Measurements from ENCODE around the gene ELF2. TPM values are rescaled to one million over a fixed set of nuclear protein-coding genes. Genes with fewer than 3 reads are reported as not detected.

ELF2 gene
- total RNA-seq, 1 experiment from 2014 or later = 42.4 TPM

DNA sequence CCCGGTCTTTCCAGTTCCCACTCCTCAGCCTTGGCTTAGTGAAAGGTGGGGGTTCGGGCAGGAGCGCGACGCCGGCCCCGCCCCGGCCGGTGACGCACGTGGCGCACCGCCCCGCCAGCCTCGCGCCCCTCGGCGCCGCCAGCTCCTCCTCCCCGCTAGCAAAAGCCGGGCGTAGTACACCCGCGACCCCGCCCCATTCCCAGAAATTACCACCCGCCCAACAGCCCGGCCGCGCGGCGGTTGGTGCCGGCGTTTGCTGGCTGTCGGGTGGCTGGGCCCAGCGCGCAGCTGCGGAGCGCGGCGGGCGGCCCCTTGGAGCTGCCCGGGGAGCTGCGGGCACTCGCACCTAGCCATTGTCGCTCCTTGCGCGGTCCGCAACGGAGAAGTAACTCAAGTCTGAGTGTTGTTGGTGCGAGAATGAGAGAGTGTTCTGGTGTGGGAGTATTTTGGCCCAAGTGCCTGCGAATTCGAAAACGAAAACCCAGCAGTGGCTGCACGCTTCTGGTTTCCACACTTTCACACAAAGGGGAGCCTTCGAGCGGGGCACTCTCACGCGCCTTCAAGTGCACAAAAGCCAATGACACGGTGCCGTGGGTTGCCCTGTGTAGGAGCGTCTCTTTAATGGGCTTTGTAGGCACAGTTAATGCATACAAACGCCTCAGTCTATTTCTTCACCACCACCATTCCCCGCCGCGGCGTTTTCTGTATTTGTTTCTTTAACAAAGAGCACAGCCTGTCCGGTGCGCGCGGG is 1.0 kb upstream of the ELF2 start:
- H3K9me3 ChIP-seq (ENCODE audit: low read depth, low read length, poor library complexity, severe bottlenecking) = no peaks in the 10 kb centered on the region
- CTCF ChIA-PET = interaction anchor here (1.3 to 1.6 kb wide), 2 partner anchors 118 to 147 kb away, joined by 4 read pairs; no protein-coding TSS in a partner anchor
- H3K36me3 ChIP-seq (ENCODE audit: insufficient read depth, low read length, poor library complexity, severe bottlenecking) = no peaks in the 10 kb centered on the region
- TF ChIP-seq EZH2 (IDR thresholded peaks at IDR 0.05; ENCODE audit: borderline replicate concordance, low read depth, low read length, poor library complexity, severe bottlenecking) (no peak), CTCF (conservative IDR thresholded peaks at IDR 0.05; ENCODE audit: low read depth, low read length) (no peak)
- peak; percentile 98 for DNase-seq (ENCODE audit: low spot score)
- H3K27ac ChIP-seq (ENCODE audit: low read depth, low read length, poor library complexity, severe bottlenecking) = peak overlapping the region; percentile 92
- intact Hi-C loops (cut with micrococcal nuclease; ENCODE audit: unreplicated experiment) = loop anchor here (2.0 to 5.0 kb wide), 3 partner anchors 81 to 146 kb away; partner anchors contain the start of gene NAA15
- peaks cover 21% of the 10 kb centered on the region for H3K4me1 ChIP-seq (ENCODE audit: insufficient read depth, low read length, poor library complexity, severe bottlenecking)
- BruUV-seq (replicated peaks) = TSS peak; percentile 90
- peak overlapping the region; percentile 98 for H3K4me3 ChIP-seq (ENCODE audit: low read depth, low read length, poor library complexity, severe bottlenecking)
- H3K27me3 ChIP-seq (replicated peaks; ENCODE audit: insufficient read depth, low read depth, low read length, poor library complexity) = no peaks in the 10 kb centered on the region
- POLR2A ChIA-PET (ENCODE audit: low non-redundant PET) = interaction anchor here (0.6 kb wide), 1 partner anchor 1149 kb away, joined by 4 read pairs; no protein-coding TSS in a partner anchor

- ChIA-PET POLR2A (ENCODE audit: low non-redundant PET) (interaction anchor here (0.6 to 0.9 kb wide), 3 partner anchors 37 to 119 kb away, joined by 4 to 7 read pairs (median 4); no protein-coding TSS in a partner anchor), CTCF (interaction anchor here (0.7 to 1.3 kb wide), 2 partner anchors 119 to 146 kb away, joined by 3 to 4 read pairs; no protein-coding TSS in a partner anchor)
- Histone ChIP-seq H3K9me3 (ENCODE audit: low read depth, low read length, poor library complexity, severe bottlenecking) (no peaks in the 10 kb centered on the region), H3K27me3 (replicated peaks; ENCODE audit: insufficient read depth, low read depth, low read length, poor library complexity) (no peaks in the 10 kb centered on the region), H3K4me1 (ENCODE audit: insufficient read depth, low read length, poor library complexity, severe bottlenecking) (peaks cover 32% of the 10 kb centered on the region), H3K4me3 (ENCODE audit: low read depth, low read length, poor library complexity, severe bottlenecking) (peak overlapping the region; percentile 98), H3K36me3 (ENCODE audit: insufficient read depth, low read length, poor library complexity, severe bottlenecking) (no peaks in the 10 kb centered on the region), H3K27ac (ENCODE audit: low read depth, low read length, poor library complexity, severe bottlenecking) (peak overlapping the region; percentile 95)
- intact Hi-C loops (cut with micrococcal nuclease; ENCODE audit: unreplicated experiment) = loop anchor here (2.0 to 5.0 kb wide), 3 partner anchors 79 to 144 kb away; partner anchors contain the start of gene NAA15
- TF ChIP-seq EZH2 (IDR thresholded peaks at IDR 0.05; ENCODE audit: borderline replicate concordance, low read depth, low read length, poor library complexity, severe bottlenecking) = no peak
- TF ChIP-seq CTCF (conservative IDR thresholded peaks at IDR 0.05; ENCODE audit: low read depth, low read length) = no peak
- peak; percentile 71 for DNase-seq (ENCODE audit: low spot score)
- BruUV-seq (replicated peaks) = no TSS peak
Observed at GRCh38 chr4:139176302-139177048, 543 bp downstream of the ELF2 start.

GRCh38 chr4:139175646-139176301 is 1.2 kb downstream of the ELF2 start:
- Histone ChIP-seq H3K9me3 (ENCODE audit: low read depth, low read length, poor library complexity, severe bottlenecking) (no peaks in the 10 kb centered on the region), H3K27ac (ENCODE audit: low read depth, low read length, poor library complexity, severe bottlenecking) (peak overlapping the region; percentile 95), H3K27me3 (replicated peaks; ENCODE audit: insufficient read depth, low read depth, low read length, poor library complexity) (no peaks in the 10 kb centered on the region), H3K4me3 (ENCODE audit: low read depth, low read length, poor library complexity, severe bottlenecking) (peak overlapping the region; percentile 98), H3K4me1 (ENCODE audit: insufficient read depth, low read length, poor library complexity, severe bottlenecking) (peaks cover 32% of the 10 kb centered on the region), H3K36me3 (ENCODE audit: insufficient read depth, low read length, poor library complexity, severe bottlenecking) (no peaks in the 10 kb centered on the region)
- POLR2A ChIA-PET (ENCODE audit: low non-redundant PET) = interaction anchor here (0.6 to 0.7 kb wide), 2 partner anchors 38 to 120 kb away, joined by 4 read pairs; no protein-coding TSS in a partner anchor
- intact Hi-C loops (cut with micrococcal nuclease; ENCODE audit: unreplicated experiment) = loop anchor here (2.0 to 5.0 kb wide), 3 partner anchors 78 to 143 kb away; partner anchors contain the start of gene NAA15
- CTCF ChIA-PET = no interaction called here
- TF ChIP-seq CTCF (conservative IDR thresholded peaks at IDR 0.05; ENCODE audit: low read depth, low read length) = no peak
- no peak for TF ChIP-seq EZH2 (IDR thresholded peaks at IDR 0.05; ENCODE audit: borderline replicate concordance, low read depth, low read length, poor library complexity, severe bottlenecking)
- peak; percentile 66 for DNase-seq (ENCODE audit: low spot score)
- no TSS peak for BruUV-seq (replicated peaks)
